ENCODE measurements around the gene KIF3B.

DNA sequence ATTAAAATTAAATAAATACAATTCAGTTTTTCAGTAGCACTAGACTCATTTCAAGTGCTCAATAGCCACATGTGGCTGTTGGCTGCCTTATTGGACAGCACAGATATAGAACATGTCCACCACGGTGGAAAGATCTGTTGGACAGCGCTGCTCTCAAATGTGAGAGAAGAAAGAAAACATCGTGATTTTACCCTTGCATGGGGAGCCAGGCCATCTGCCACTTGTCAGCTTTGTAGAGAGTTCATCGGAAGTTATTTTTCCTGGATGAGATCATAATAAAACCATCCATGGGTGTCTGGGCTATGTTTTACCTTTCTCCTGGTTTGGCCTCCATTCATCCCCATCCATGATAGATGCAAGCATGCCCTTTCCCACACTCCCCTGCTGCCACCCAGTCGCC lies 5.8 kb upstream of the KIF3B start:
- TF ChIP-seq, protein P1, sequence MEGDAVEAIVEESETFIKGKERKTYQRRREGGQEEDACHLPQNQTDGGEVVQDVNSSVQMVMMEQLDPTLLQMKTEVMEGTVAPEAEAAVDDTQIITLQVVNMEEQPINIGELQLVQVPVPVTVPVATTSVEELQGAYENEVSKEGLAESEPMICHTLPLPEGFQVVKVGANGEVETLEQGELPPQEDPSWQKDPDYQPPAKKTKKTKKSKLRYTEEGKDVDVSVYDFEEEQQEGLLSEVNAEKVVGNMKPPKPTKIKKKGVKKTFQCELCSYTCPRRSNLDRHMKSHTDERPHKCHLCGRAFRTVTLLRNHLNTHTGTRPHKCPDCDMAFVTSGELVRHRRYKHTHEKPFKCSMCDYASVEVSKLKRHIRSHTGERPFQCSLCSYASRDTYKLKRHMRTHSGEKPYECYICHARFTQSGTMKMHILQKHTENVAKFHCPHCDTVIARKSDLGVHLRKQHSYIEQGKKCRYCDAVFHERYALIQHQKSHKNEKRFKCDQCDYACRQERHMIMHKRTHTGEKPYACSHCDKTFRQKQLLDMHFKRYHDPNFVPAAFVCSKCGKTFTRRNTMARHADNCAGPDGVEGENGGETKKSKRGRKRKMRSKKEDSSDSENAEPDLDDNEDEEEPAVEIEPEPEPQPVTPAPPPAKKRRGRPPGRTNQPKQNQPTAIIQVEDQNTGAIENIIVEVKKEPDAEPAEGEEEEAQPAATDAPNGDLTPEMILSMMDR (IDR thresholded peaks at IDR 0.05): no peak
- no peak for TF ChIP-seq EZH2 (IDR thresholded peaks at IDR 0.05; ENCODE audit: borderline replicate concordance, insufficient read depth, low read depth, low read length, poor library complexity, severe bottlenecking)

Measured in B cell (primary cell).